Measurements from ENCODE around the gene CHP2. TPM values are rescaled to one million over a fixed set of nuclear protein-coding genes. Genes with fewer than 3 reads are reported as not detected.
"Not testable (repeated sequence)": the region's sequence is repeated elsewhere in the genome, so short reads cannot be mapped to it uniquely, and the experiment has no call there.

CHP2 gene
- total RNA-seq, 3 donors from 2014 or later, result 0.16 to 0.33 TPM; not detected in 1

- intact Hi-C loops (cut with DNase I; ENCODE audit: low total_unique reads), result no loop called here
- Histone ChIP-seq H3K4me3 (no peak overlapping the region), H3K9me3 (no peaks in the 10 kb centered on the region), H3K4me1 (no peaks in the 10 kb centered on the region), H3K27ac (no peak overlapping the region), H3K36me3 (no peaks in the 10 kb centered on the region), H3K27me3 (no peaks in the 10 kb centered on the region)
- no peak for DNase-seq (ENCODE audit: low spot score in 2 of 2)
- no peak for TF ChIP-seq POLR2AphosphoS5 (IDR thresholded peaks at IDR 0.05)
- TF ChIP-seq CTCF (IDR thresholded peaks at IDR 0.05), result no peak
- TF ChIP-seq POLR2A (IDR thresholded peaks at IDR 0.05), result no peak
Measured at GRCh38 chr16:23734176-23734893, 20.5 kb upstream of the CHP2 start.

GRCh38 chr16:23737423-23738028, 17.3 kb upstream of the CHP2 start:
- intact Hi-C loops (cut with DNase I; ENCODE audit: low total_unique reads); H3K27ac ChIP-seq; H3K4me3 ChIP-seq; H3K36me3 ChIP-seq; DNase-seq (ENCODE audit: low spot score in 2 of 2); H3K4me1 ChIP-seq; H3K27me3 ChIP-seq; H3K9me3 ChIP-seq: not testable (repeated sequence)

GRCh38 chr16:23739516-23739915, 15.3 kb upstream of the CHP2 start:
- Histone ChIP-seq H3K9me3 (no peaks in the 10 kb centered on the region), H3K4me3 (no peak overlapping the region), H3K36me3 (no peaks in the 10 kb centered on the region), H3K4me1 (no peaks in the 10 kb centered on the region), H3K27me3 (peaks cover 0 to 6% of the 10 kb centered on the region in 2 donors), H3K27ac (no peak overlapping the region)
- no peak for DNase-seq (ENCODE audit: low spot score in 2 of 2)
- intact Hi-C loops (cut with DNase I; ENCODE audit: low total_unique reads), result no loop called here
- TF ChIP-seq CTCF (IDR thresholded peaks at IDR 0.05), result no peak
- TF ChIP-seq POLR2AphosphoS5 (IDR thresholded peaks at IDR 0.05), result no peak
- no peak for TF ChIP-seq POLR2A (IDR thresholded peaks at IDR 0.05)

- TF ChIP-seq POLR2A (IDR thresholded peaks at IDR 0.05) (no peak), CTCF (IDR thresholded peaks at IDR 0.05) (no peak), POLR2AphosphoS5 (IDR thresholded peaks at IDR 0.05) (no peak)
- no peaks in the 10 kb centered on the region for H3K36me3 ChIP-seq
- no peak for DNase-seq (ENCODE audit: low spot score in 2 of 2)
- intact Hi-C loops (cut with DNase I; ENCODE audit: low total_unique reads), result no loop called here
- no peak overlapping the region for H3K4me3 ChIP-seq
- H3K9me3 ChIP-seq, result no peaks in the 10 kb centered on the region
- H3K4me1 ChIP-seq, result no peaks in the 10 kb centered on the region
- H3K27ac ChIP-seq, result no peak overlapping the region
- peaks cover 0 to 11% of the 10 kb centered on the region in 2 donors for H3K27me3 ChIP-seq
Measured at GRCh38 chr16:23741675-23742303, 13.0 kb upstream of the CHP2 start.

GRCh38 chr16:23742766-23743165, 12.1 kb upstream of the CHP2 start:
- H3K9me3 ChIP-seq, result no peaks in the 10 kb centered on the region
- no peaks in the 10 kb centered on the region for H3K4me1 ChIP-seq
- no peak overlapping the region for H3K27ac ChIP-seq
- H3K4me3 ChIP-seq, result no peak overlapping the region
- DNase-seq (ENCODE audit: low spot score in 2 of 2), result no peak
- H3K27me3 ChIP-seq, result peaks cover 0 to 11% of the 10 kb centered on the region in 2 donors
- TF ChIP-seq CTCF (IDR thresholded peaks at IDR 0.05), result no peak
- no peak for TF ChIP-seq POLR2A (IDR thresholded peaks at IDR 0.05)
- TF ChIP-seq POLR2AphosphoS5 (IDR thresholded peaks at IDR 0.05), result no peak
- intact Hi-C loops (cut with DNase I; ENCODE audit: low total_unique reads), result no loop called here
- no peaks in the 10 kb centered on the region for H3K36me3 ChIP-seq
